ENCODE measurements around the gene CABCOCO1.

DNA sequence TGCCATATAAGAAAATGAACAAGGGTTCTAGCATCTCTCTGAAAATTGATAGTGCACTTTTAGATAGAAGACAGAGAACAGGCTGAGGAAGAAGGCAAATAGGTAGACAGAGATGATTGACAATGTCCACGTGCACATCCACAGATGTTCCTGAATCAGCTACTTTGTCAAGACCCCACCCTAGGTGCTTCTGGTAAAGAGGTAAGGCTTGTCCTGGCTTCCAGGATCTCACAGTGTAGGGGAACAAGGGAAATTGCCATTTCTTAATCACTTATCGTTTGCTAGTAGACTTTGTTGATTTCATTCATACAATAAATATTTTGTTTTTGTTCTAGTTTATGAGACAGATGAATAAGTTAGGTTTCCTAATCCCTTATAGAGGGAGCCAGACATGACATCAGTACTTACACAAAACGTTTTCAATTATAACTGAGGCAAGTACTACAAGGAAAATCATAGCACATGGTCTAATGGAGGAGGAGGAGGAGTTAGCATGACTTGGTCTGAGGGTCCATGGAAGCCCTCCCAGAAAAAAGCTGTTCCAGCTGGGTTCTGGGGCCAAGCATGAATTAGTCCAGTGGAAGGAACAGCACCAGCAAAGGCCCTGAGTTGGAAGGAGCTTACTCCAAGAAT, 122.9 kb downstream of the CABCOCO1 start:
- TF ChIP-seq, protein P1, sequence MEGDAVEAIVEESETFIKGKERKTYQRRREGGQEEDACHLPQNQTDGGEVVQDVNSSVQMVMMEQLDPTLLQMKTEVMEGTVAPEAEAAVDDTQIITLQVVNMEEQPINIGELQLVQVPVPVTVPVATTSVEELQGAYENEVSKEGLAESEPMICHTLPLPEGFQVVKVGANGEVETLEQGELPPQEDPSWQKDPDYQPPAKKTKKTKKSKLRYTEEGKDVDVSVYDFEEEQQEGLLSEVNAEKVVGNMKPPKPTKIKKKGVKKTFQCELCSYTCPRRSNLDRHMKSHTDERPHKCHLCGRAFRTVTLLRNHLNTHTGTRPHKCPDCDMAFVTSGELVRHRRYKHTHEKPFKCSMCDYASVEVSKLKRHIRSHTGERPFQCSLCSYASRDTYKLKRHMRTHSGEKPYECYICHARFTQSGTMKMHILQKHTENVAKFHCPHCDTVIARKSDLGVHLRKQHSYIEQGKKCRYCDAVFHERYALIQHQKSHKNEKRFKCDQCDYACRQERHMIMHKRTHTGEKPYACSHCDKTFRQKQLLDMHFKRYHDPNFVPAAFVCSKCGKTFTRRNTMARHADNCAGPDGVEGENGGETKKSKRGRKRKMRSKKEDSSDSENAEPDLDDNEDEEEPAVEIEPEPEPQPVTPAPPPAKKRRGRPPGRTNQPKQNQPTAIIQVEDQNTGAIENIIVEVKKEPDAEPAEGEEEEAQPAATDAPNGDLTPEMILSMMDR (IDR thresholded peaks at IDR 0.05) = no peak
- TF ChIP-seq POLR2A (IDR thresholded peaks at IDR 0.05) = no peak
- no peak for TF ChIP-seq POLR2AphosphoS5 (IDR thresholded peaks at IDR 0.05)
- no peak for TF ChIP-seq EP300 (IDR thresholded peaks at IDR 0.05)
